GM12878 (cell line): ENCODE measurements around the gene SLC6A3. TPM values are rescaled to one million over a fixed set of nuclear protein-coding genes. Genes with fewer than 3 reads are reported as not detected.

Source experiments
- ATAC-seq: fragments of 200-7000 bp; cut with Tn5 transposase; 3 replicates; pipeline ENCODE4 v1.9.1; 2020; ENCODE audit warnings: mild to moderate bottlenecking, moderate library complexity
- BruUV-seq: library from RNA; stranded (reverse); fragments of 400-500 nt; replicated peaks from 2 replicates; lab custom pipeline; 2021; lab: Mats Ljungman, UMichigan
- CTCF ChIA-PET: fragments of 300-600 bp; sonication (Branson Sonifier 250); formaldehyde crosslinking; extraction: SDS; loops from one replicate; lab custom pipeline; 2021; ENCODE audit warnings: inconsistent platforms; lab: Yijun Ruan, JAX
- POLR2A ChIA-PET: fragments of 350-600 bp; formaldehyde crosslinking; extraction: SDS; loops from one replicate; lab custom pipeline; 2021; ENCODE audit warnings: inconsistent platforms; lab: Charles Lee
- RAD21 ChIA-PET: fragments of 300-600 bp; sonication (Branson Sonifier 250); formaldehyde crosslinking; loops from one replicate; lab custom pipeline; 2023; ENCODE audit warnings: antibody characterized with exemption; ENCODE audit not compliant: unreplicated experiment; lab: Charles Lee
- SMC1A ChIA-PET: fragments of 300-600 bp; sonication (Branson Sonifier 250); formaldehyde crosslinking; loops from one replicate; lab custom pipeline; 2023; ENCODE audit not compliant: unreplicated experiment, uncharacterized antibody; lab: Charles Lee
- DNase-seq: peaks from one replicate; pipeline ENCODE4 v3.0.0-alpha.2; 2011; ENCODE audit warnings: low read depth, low spot score
- FAIRE-seq: peaks from 3 replicates; lab custom pipeline; 2011; peaks lifted over from hg19 to GRCh38; lab: Jason Lieb, UNC
- H2AFZ ChIP-seq: 2 replicates; pipeline ENCODE4 v1.6.0; 2011; ENCODE audit warnings: low read depth, low read length, control low read depth; ENCODE audit not compliant: control insufficient read depth
- H3K27ac ChIP-seq: 2 replicates; pipeline ENCODE4 v1.5.1; 2011; ENCODE audit warnings: control low read depth; ENCODE audit not compliant: control insufficient read depth, insufficient read depth
- H3K27me3 ChIP-seq, 2 experiments: replicated peaks in 1 of 2; 2 replicates each; pipeline versions ENCODE4 v1.6.0 to v1.6.1; 2011; ENCODE audit warnings: low read length in 1 of 2; ENCODE audit not compliant: control insufficient read depth in 2 of 2, insufficient read depth in 2 of 2
- H3K36me3 ChIP-seq, 2 experiments: 2 replicates each; pipeline ENCODE4 v1.5.1; 2011; ENCODE audit warnings: low read length in 1 of 2; ENCODE audit not compliant: control insufficient read depth in 2 of 2, insufficient read depth in 2 of 2
- H3K4me1 ChIP-seq: 2 replicates; pipeline ENCODE4 v1.6.1; 2011; ENCODE audit warnings: mild to moderate bottlenecking, low read length, moderate library complexity, mixed read lengths; ENCODE audit not compliant: control insufficient read depth, insufficient read depth
- H3K4me2 ChIP-seq: 2 replicates; pipeline ENCODE4 v1.6.0; 2011; ENCODE audit warnings: control low read depth; ENCODE audit not compliant: control insufficient read depth, insufficient read depth
- H3K4me3 ChIP-seq: fragments of 200-600 bp; sonication (generic); 2 replicates; pipeline ENCODE4 v1.5.1; 2016
- H3K79me2 ChIP-seq: 2 replicates; pipeline ENCODE4 v1.6.0; 2011; ENCODE audit warnings: low read length; ENCODE audit not compliant: control insufficient read depth, insufficient read depth
- H3K9ac ChIP-seq: 2 replicates; pipeline ENCODE4 v1.8.0; 2011; ENCODE audit warnings: low read length, control low read depth, mixed read lengths; ENCODE audit not compliant: control insufficient read depth, insufficient read depth
- H3K9me3 ChIP-seq: replicated peaks from 3 replicates; pipeline ENCODE4 v1.5.1; 2011; ENCODE audit warnings: mild to moderate bottlenecking, low read length; ENCODE audit not compliant: control insufficient read depth, insufficient read depth
- H4K20me1 ChIP-seq: 2 replicates; pipeline ENCODE4 v1.6.0; 2011; ENCODE audit not compliant: control insufficient read depth, insufficient read depth
- ATF7 ChIP-seq: fragments of 450-650 bp; IDR thresholded peaks from 2 replicates; pipeline ENCODE4 v1.6.1; 2016; ENCODE audit warnings: low read depth, mild to moderate bottlenecking
- BHLHE40 ChIP-seq, 2 experiments: fragments of 450-650 bp in 1 of 2; IDR thresholded peaks; 2 replicates each; pipeline ENCODE4 v1.6.1; 2011 to 2017; ENCODE audit warnings: low read depth in 2 of 2, borderline replicate concordance in 1 of 2, improper control_type of control experiment in 1 of 2, low read length in 1 of 2, mild to moderate bottlenecking in 1 of 2
- E2F4 ChIP-seq: IDR thresholded peaks from 2 replicates; pipeline ENCODE4 v1.6.1; 2012; ENCODE audit warnings: low read depth, low read length, improper control_type of control experiment
- EP300 ChIP-seq, 2 experiments: fragments of 150-350 bp in 1 of 2; IDR thresholded peaks; 2 replicates each; pipeline ENCODE4 v1.6.1; 2011 to 2012; ENCODE audit warnings: low read depth in 2 of 2, low read length in 2 of 2, borderline replicate concordance in 1 of 2, improper control_type of control experiment in 1 of 2, inconsistent platforms in 1 of 2; ENCODE audit not compliant: control insufficient read depth in 1 of 2
- HCFC1 ChIP-seq: fragments of 150-350 bp; IDR thresholded peaks from 2 replicates; pipeline ENCODE4 v1.6.1; 2014; ENCODE audit warnings: low read length
- IKZF2 ChIP-seq, 2 experiments: fragments of 450-650 bp; IDR thresholded peaks; 2 replicates each; pipeline ENCODE4 v1.6.1; 2017; ENCODE audit warnings: mild to moderate bottlenecking in 2 of 2, moderate library complexity in 2 of 2
- JUND ChIP-seq: IDR thresholded peaks from 2 replicates; pipeline ENCODE4 v1.6.1; 2012; ENCODE audit warnings: low read depth, mild to moderate bottlenecking, low read length, improper control_type of control experiment, moderate library complexity
- MAX ChIP-seq: IDR thresholded peaks from 2 replicates; pipeline ENCODE4 v1.6.1; 2012; ENCODE audit warnings: low read depth, low read length, improper control_type of control experiment
- MXI1 ChIP-seq: fragments of 150-350 bp; IDR thresholded peaks from 2 replicates; pipeline ENCODE4 v1.6.1; 2011; ENCODE audit warnings: low read depth, mild to moderate bottlenecking, inconsistent platforms, low read length, improper control_type of control experiment
- MYB ChIP-seq: fragments of 150-350 bp; IDR thresholded peaks from 2 replicates; pipeline ENCODE4 v1.6.1; 2014; ENCODE audit warnings: mild to moderate bottlenecking, low read depth, low read length, borderline replicate concordance
- MYC ChIP-seq: IDR thresholded peaks from 2 replicates; pipeline ENCODE4 v1.6.1; 2011; ENCODE audit warnings: mild to moderate bottlenecking, low read length, moderate library complexity, inconsistent platforms; ENCODE audit not compliant: insufficient read depth, insufficient replicate concordance, insufficient read length, severe bottlenecking
- NFXL1 ChIP-seq: fragments of 450-650 bp; IDR thresholded peaks from 2 replicates; pipeline ENCODE4 v1.6.1; 2017; ENCODE audit warnings: antibody characterized with exemption, mild to moderate bottlenecking, borderline replicate concordance
- NFYB ChIP-seq: IDR thresholded peaks from 2 replicates; pipeline ENCODE4 v1.6.1; 2011; ENCODE audit warnings: low read depth, mild to moderate bottlenecking, low read length, improper control_type of control experiment, moderate library complexity; ENCODE audit not compliant: insufficient read depth
- NR2F1 ChIP-seq: fragments of 450-650 bp; conservative IDR thresholded peaks from 2 replicates; pipeline ENCODE4 v1.6.1; 2017; ENCODE audit warnings: mild to moderate bottlenecking
- PAX5 ChIP-seq: IDR thresholded peaks from 2 replicates; pipeline ENCODE4 v1.6.1; 2011; ENCODE audit warnings: low read depth, low read length, borderline replicate concordance
- PML ChIP-seq: IDR thresholded peaks from 2 replicates; pipeline ENCODE4 v1.6.1; 2012; ENCODE audit warnings: low read length, inconsistent platforms
- POLR2AphosphoS5 ChIP-seq: IDR thresholded peaks from 2 replicates; pipeline ENCODE4 v1.6.1; 2011; ENCODE audit warnings: mild to moderate bottlenecking, low read length, inconsistent platforms
- POU2F2 ChIP-seq: IDR thresholded peaks from 3 replicates; pipeline ENCODE4 v1.6.1; 2011; ENCODE audit warnings: low read depth, mild to moderate bottlenecking, low read length, borderline replicate concordance
- RUNX3 ChIP-seq: IDR thresholded peaks from 2 replicates; pipeline ENCODE4 v1.6.1; 2012; ENCODE audit warnings: low read length, inconsistent platforms
- SIN3A ChIP-seq: IDR thresholded peaks from 2 replicates; pipeline ENCODE4 v1.6.1; 2012; ENCODE audit warnings: low read depth, low read length, improper control_type of control experiment
- SMAD5 ChIP-seq: IDR thresholded peaks from 2 replicates; pipeline ENCODE4 v1.6.1; 2016; ENCODE audit warnings: antibody characterized with exemption, low read depth
- SREBF1 ChIP-seq: IDR thresholded peaks from 2 replicates; pipeline ENCODE4 v1.6.1; 2012; ENCODE audit warnings: mild to moderate bottlenecking, low read length
- USF2 ChIP-seq: IDR thresholded peaks from 2 replicates; pipeline ENCODE4 v1.6.1; 2011; ENCODE audit warnings: low read depth, low read length, improper control_type of control experiment, borderline replicate concordance
- ZNF217 ChIP-seq: fragments of 450-650 bp; IDR thresholded peaks from 2 replicates; pipeline ENCODE4 v1.6.1; 2017; ENCODE audit warnings: antibody characterized with exemption, mild to moderate bottlenecking
- ZNF274 ChIP-seq: IDR thresholded peaks from one replicate; pipeline ENCODE4 v1.8.0; 2011; ENCODE audit not compliant: insufficient read length, insufficient read depth
- ZNF622 ChIP-seq: fragments of 450-650 bp; IDR thresholded peaks from 2 replicates; pipeline ENCODE4 v1.6.1; 2017; ENCODE audit warnings: mild to moderate bottlenecking, inconsistent platforms
- WGBS: methylation state at CpG from one replicate; pipeline ENCODE4 v1.1.6; 2016; ENCODE audit warnings: low lambda C conversion rate; ENCODE audit not compliant: insufficient replicate concordance, insufficient coverage; ENCODE audit errors: missing lambda C conversion rate; 5-methylcytosine and 5-hydroxymethylcytosine counted together
- in situ Hi-C: fragments of 300-500 bp; cut with MboI; formaldehyde crosslinking; loops from 9 replicates; pipeline ENCODE4 v1.14.3; 2018; ENCODE audit warnings: mixed read lengths
- intact Hi-C: fragments of 100-400 bp; cut with micrococcal nuclease; formaldehyde crosslinking; loops from one replicate; pipeline ENCODE4 v1.14.2; 2022; ENCODE audit not compliant: unreplicated experiment
- polyA plus RNA-seq, 11 experiments: library from polyadenylated mRNA; depleted of rRNA in 4 of 11; unstranded in 6 of 11; stranded (reverse) in 5 of 11; fragments of >200 nt; fragmentation: Nextera tagmentation in 4 of 11; fragmentation: Illumina TruSeq in 1 of 11; extraction: Ambion mirVana in 4 of 11; extraction: Trizol in 1 of 11; gene quantifications; 1 replicate in 1 of 11; 2 replicates in 10 of 11; pipeline versions ENCODE4 v1.2.1 to v1.2.3, GENCODE V29; 2011 to 2016; ENCODE audit warnings: inconsistent platforms in 2 of 11, missing spikeins in 2 of 11, low read depth in 1 of 11
- total RNA-seq, 4 experiments: library from RNA; depleted of rRNA in 3 of 4; stranded (reverse); fragments of >200 nt in 3 of 4; fragmentation: Illumina TruSeq in 1 of 4; extraction: Trizol in 1 of 4; gene quantifications; 2 replicates each; pipeline versions ENCODE4 v1.2.1 to v1.2.3, GENCODE V29; 2013 to 2021

Gene SLC6A3
- total and polyA plus RNA-seq, 10 of the 15 experiments (the other 5 are each of a cell fraction or from before 2014, with no cell fraction given) = 0.01 TPM; not detected in 9

GRCh38 chr5:1366514-1366913 lies 78.7 kb downstream of the SLC6A3 start:
- no peak overlapping the region for H2AFZ ChIP-seq
- intact Hi-C loops (no loop called here), in situ Hi-C loops (no loop called here)
- no peak overlapping the region; the same call in 1 of the 2 replicates for H3K4me2 ChIP-seq
- DNase-seq (peak; percentile 40), ATAC-seq (peak; percentile 89), FAIRE-seq (peak; percentile 87)
- no peaks in the 10 kb centered on the region for H3K79me2 ChIP-seq
- no peak overlapping the region for H3K9ac ChIP-seq
- no peaks in the 10 kb centered on the region for H3K9me3 ChIP-seq
- CTCF ChIA-PET = no interaction called here
- H3K27ac ChIP-seq = no peak overlapping the region
- no peaks in the 10 kb centered on the region; a peak in 2 of 4 replicates for H3K27me3 ChIP-seq
- no peak overlapping the region for H3K4me3 ChIP-seq
- peaks cover 9% of the 10 kb centered on the region for H3K4me1 ChIP-seq
- RAD21 ChIA-PET = no interaction called here
- POLR2A ChIA-PET = no interaction called here
- H3K36me3 ChIP-seq = no peaks in the 10 kb centered on the region
- 1% methylated on average over 14 of the region's 14 CpGs for WGBS
- SMC1A ChIA-PET = no interaction called here
- no TSS peak for BruUV-seq
- H4K20me1 ChIP-seq = no peaks in the 10 kb centered on the region
- TF ChIP-seq NR2F1 = 0 out of 2 replicates have a peak, but pooled peaks have one; percentile 19
- no peak for TF ChIP-seq SMAD5
- peak; percentile 30 for TF ChIP-seq RUNX3
- no peak for TF ChIP-seq HCFC1
- no peak for TF ChIP-seq PML
- TF ChIP-seq BHLHE40 (IDR thresholded peaks at IDR 0.05; ENCODE audit: borderline replicate concordance in 1 of 2, low read depth in 2 of 2, low read length in 1 of 2) = 0 out of 4 replicates have a peak, but pooled peaks have one; percentile 28
- 0 out of 2 replicates have a peak, but pooled peaks have one; percentile 40 for TF ChIP-seq ZNF217
- 0 out of 2 replicates have a peak, but pooled peaks have one; percentile 70 for TF ChIP-seq NFXL1
- no peak for TF ChIP-seq SIN3A
- TF ChIP-seq MAX = peak; percentile 43; the same call in 1 of the 2 replicates
- TF ChIP-seq ATF7 = no peak
- TF ChIP-seq ZNF274 = no peak
- peak; percentile 97 for TF ChIP-seq POU2F2
- TF ChIP-seq E2F4 = no peak
- TF ChIP-seq MXI1 = no peak
- TF ChIP-seq ZNF622 = no peak
- 0 out of 2 replicates have a peak, but pooled peaks have one; percentile 20 for TF ChIP-seq SREBF1
- TF ChIP-seq JUND = no peak
- TF ChIP-seq NFYB = no peak
- TF ChIP-seq USF2 = no peak
- 0 out of 4 replicates have a peak, but pooled peaks of 1 of the 2 experiments have one; percentile 20 for TF ChIP-seq IKZF2 (IDR thresholded peaks at IDR 0.05)
- no peak for TF ChIP-seq POLR2AphosphoS5
- no peak for TF ChIP-seq MYB
- TF ChIP-seq PAX5 = peak; percentile 96
- TF ChIP-seq EP300 (IDR thresholded peaks at IDR 0.05; ENCODE audit: borderline replicate concordance in 1 of 2, control insufficient read depth in 1 of 2, low read depth in 2 of 2, low read length in 2 of 2) = 0 out of 4 replicates have a peak, but pooled peaks of 1 of the 2 experiments have one; percentile 10
- no peak for TF ChIP-seq MYC
